Measurements from ENCODE around the gene POLE.

The POLE gene

DNA sequence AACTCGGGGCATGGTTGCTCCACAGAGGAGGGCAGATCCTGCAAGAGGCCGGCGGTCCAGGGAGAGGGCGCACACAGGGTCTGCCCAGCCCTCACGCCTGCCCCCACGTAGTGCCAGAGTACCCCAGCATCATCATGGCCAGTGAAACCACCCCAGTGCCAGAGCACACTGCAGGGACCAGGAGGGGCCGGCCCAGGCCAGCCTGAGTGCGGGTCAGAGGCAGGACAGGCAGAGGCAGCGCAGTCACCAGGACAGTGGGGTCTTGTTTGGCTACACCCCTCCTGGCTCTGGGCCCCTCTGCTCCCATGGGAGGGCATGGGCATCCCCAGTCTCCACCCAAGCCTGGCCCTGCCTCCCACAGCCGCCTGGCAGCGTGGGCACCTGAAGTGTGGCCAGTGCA lies 111.5 kb downstream of the POLE start:
- no peak for DNase-seq

DNA sequence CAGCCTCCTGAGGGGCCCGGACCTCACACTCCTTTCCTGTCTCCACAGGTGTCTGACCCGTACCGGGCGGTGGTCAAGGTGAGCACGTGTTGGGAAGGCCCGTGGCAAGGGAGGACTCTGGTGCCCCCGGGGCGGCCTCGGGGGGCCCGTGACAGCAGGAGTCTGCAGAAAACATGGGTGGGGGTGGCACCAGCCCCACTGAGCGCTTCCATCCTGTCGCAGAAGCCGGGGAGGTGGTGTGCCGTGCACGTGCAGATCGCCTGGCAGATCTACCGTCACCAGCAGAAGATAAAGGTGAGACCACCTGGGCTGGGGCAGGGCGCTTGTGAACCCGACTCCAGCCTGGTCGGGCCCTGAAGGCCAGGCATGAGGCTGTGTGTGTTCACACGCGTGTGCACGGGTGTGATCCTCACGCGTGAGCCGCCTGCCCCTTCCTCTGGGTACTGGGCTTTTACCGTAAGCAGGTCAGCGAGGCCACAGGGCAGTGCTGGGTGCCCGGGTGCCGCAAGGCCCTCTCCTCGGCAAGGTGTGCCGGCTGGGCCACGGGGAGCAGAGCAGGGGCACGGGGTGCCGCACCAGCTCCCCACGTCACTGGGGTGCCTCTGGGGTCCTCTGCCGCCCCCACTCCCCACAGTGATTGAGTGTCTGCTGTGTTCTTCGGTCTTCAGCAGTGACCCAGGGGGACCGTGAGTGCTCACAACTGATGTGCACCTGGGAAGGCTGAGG lies 112.7 kb downstream of the POLE start:
- DNase-seq, result no peak
